GM13977 (cell line): ENCODE data around the gene IFT80.

Source experiments
- DNase-seq: peaks from one replicate; pipeline ENCODE4 v3.0.0; 2012; ENCODE audit warnings: low spot score
- in situ Hi-C: fragments of 300-500 bp; cut with MboI; formaldehyde crosslinking; loops from one replicate; pipeline ENCODE4 v1.12.0; 2022; ENCODE audit warnings: low sequenced_read_pairs, low pct_unique_long_range_greater_than_20kb, mixed read lengths, inconsistent platforms; ENCODE audit not compliant: unreplicated experiment
- TF ChIP-seq, protein P1 (sequence below): IDR thresholded peaks from 2 replicates; pipeline ENCODE4 v1.5.1; 2012; ENCODE audit warnings: mild to moderate bottlenecking, control low read depth; ENCODE audit not compliant: insufficient read depth; ENCODE audit errors: extremely low read depth, missing control alignments

Gene IFT80

DNA sequence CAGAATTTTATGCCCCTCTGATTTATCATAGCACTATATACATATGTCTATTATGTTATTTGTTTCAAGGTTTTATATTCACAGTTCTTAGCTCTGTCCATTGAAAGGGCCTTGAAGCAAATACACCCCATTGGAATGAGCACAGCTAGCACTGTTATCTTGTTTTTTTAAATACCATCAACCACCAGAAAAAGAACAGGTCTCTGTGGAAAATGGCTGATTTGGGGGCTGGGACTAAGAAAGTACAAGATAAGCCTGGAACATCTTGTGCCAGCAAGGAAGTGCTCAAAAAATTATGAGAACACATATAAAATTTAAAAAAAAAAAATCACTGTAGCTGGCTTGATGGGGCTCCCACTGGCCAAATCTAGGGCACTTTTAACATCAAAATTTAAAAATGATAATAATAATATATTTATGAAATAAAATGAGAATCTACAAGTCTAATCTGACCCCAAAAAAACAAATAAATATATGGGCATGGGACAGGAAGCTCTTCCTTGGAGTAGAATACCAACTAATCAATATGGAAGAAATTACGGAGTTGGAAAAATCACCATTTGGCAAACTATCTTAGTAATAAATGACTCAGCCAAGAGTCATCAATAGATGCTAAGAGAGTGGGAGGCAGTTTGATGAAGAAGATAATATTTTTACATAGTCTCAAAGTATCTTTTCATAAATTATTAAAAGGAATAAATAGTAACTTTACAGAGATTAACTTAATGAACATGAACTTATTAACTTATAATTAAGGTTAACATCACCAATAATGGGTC is 20.5 kb downstream of the IFT80 start:
- TF ChIP-seq, protein P1, sequence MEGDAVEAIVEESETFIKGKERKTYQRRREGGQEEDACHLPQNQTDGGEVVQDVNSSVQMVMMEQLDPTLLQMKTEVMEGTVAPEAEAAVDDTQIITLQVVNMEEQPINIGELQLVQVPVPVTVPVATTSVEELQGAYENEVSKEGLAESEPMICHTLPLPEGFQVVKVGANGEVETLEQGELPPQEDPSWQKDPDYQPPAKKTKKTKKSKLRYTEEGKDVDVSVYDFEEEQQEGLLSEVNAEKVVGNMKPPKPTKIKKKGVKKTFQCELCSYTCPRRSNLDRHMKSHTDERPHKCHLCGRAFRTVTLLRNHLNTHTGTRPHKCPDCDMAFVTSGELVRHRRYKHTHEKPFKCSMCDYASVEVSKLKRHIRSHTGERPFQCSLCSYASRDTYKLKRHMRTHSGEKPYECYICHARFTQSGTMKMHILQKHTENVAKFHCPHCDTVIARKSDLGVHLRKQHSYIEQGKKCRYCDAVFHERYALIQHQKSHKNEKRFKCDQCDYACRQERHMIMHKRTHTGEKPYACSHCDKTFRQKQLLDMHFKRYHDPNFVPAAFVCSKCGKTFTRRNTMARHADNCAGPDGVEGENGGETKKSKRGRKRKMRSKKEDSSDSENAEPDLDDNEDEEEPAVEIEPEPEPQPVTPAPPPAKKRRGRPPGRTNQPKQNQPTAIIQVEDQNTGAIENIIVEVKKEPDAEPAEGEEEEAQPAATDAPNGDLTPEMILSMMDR: no peak
- DNase-seq: no peak
- in situ Hi-C loops: no loop called here

DNA sequence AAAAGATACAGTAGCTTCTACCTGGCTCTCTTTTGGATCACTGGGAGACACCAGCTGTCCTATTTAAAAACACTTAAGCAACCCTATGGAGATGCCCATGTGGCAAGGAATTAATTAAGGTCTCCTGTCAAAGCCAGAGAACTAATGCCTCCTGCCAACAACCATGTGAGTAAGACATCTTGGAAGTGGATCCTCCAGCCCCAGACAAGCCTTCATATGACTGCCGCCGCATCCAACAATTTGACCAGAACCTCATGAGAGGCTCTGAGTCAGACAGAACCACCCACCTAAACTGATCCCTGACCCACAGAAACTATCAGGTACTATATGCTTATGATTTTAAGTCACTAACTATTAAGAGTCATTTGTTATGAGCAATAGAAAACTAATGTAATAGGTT is 22.3 kb downstream of the IFT80 start:
- no peak for DNase-seq
- in situ Hi-C loops: no loop called here
- TF ChIP-seq, protein P1: no peak

DNA sequence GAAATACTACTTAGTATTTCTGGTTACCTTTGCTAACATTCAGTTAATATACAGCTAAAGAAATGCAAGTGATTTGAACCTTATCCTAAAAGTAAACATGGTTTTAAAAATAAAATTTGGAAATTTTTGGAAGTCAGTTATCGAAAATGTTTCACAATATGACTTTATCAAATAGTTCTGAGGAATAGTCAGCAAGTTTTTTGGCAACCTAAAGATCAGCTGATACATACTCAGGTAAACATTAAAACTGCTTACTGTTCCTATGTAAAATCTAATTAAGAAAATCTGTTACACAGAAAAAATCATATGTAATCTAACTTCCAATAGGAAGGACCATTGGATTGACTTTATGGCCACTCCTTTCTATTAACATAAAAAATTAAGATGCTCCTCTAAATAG is 24.1 kb downstream of the IFT80 start:
- TF ChIP-seq, protein P1: no peak
- DNase-seq: no peak
- in situ Hi-C loops: no loop called here

DNA sequence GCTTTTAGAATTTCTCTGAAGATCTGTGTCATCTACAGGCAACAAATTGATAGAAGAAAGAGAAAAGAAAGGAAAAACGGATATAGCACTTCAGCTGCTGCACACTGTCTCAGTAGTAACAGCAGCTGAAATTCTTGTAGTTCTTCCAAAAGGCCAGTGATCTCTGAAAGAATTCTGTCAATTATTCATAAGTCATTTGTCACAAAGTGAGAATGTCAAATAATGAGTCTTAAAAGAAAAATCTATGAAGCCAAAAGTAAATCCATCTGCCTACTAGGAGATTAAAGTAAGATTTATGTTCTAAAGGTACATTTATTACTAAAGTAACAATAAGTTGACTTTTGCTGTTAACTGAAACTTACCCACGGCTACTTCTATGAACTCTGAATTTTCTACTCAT is 24.6 kb downstream of the IFT80 start:
- in situ Hi-C loops: no loop called here
- no peak for DNase-seq
- TF ChIP-seq, protein P1: no peak

DNA sequence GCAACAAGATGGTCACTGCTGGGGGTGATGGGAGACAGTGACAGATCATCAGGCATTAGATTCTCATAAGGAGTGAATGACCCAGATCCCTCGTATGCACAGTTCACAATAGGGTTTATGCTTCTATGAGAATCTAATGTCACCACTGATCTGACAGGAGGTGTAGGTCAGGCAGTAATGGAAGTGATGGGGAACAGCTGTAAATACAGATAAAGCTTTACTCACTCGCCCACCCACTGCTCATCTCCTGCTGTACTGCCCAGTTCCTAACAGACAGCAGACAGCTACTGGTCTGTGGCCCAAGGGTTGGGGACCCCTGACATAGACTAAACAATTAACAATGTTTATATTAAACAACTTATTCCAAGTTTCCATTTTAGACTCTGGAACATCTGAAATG is 25.4 kb downstream of the IFT80 start:
- in situ Hi-C loops: no loop called here
- TF ChIP-seq, protein P1: no peak
- no peak for DNase-seq

DNA sequence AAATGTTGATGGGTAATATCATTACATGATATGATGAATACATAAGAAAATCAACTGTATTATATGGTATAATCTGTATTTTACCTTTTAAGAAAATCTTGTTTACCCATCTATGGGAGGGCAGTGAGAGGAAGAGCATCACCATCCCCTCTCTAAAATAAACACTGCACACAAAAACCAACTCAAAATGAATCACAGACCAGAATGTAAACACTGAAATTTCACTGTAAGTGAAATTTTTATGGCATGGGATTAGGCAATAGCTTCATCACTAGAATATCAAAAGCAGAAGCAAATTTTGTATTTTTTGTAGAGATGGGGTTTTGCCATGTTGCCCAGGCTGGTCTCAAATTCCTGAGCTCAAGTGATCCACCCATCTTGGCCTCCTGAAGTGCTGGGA is 26.2 kb downstream of the IFT80 start:
- TF ChIP-seq, protein P1: no peak
- DNase-seq: no peak
- in situ Hi-C loops: no loop called here
